Measurements from ENCODE around the gene TBC1D7.

TBC1D7 gene

GRCh38 chr6:13272131-13273046, 55.9 kb downstream of the TBC1D7 start:
- peak overlapping the region; percentile 85 for H3K4me3 ChIP-seq (ENCODE audit: low read depth, low read length)
- peak; percentile 94 for DNase-seq (ENCODE audit: low read depth)
- TF ChIP-seq POLR2A (IDR thresholded peaks at IDR 0.05; ENCODE audit: extremely low read depth, insufficient read length): peak; percentile 57
- TF ChIP-seq MYC (IDR thresholded peaks at IDR 0.05; ENCODE audit: low read depth, low read length): peak; percentile 91
- peak; percentile 97 for TF ChIP-seq MAX (IDR thresholded peaks at IDR 0.05; ENCODE audit: low read depth, low read length)
- TF ChIP-seq CTCF (IDR thresholded peaks at IDR 0.05; ENCODE audit: low read depth, low read length): peak; percentile 21

GRCh38 chr6:13268913-13269518, 59.3 kb downstream of the TBC1D7 start:
- peak; percentile 36 for DNase-seq (ENCODE audit: low read depth)
- H3K4me3 ChIP-seq (ENCODE audit: low read depth, low read length): no peak overlapping the region
- no peak for TF ChIP-seq MAX (IDR thresholded peaks at IDR 0.05; ENCODE audit: low read depth, low read length)
- TF ChIP-seq CTCF (IDR thresholded peaks at IDR 0.05; ENCODE audit: low read depth, low read length): no peak
- TF ChIP-seq POLR2A (IDR thresholded peaks at IDR 0.05; ENCODE audit: extremely low read depth, insufficient read length): no peak
- no peak for TF ChIP-seq MYC (IDR thresholded peaks at IDR 0.05; ENCODE audit: low read depth, low read length)

- H3K4me3 ChIP-seq (ENCODE audit: low read depth, low read length): no peak overlapping the region
- no peak for TF ChIP-seq CTCF (IDR thresholded peaks at IDR 0.05; ENCODE audit: low read depth, low read length)
- TF ChIP-seq MYC (IDR thresholded peaks at IDR 0.05; ENCODE audit: low read depth, low read length): no peak
- TF ChIP-seq POLR2A (IDR thresholded peaks at IDR 0.05; ENCODE audit: extremely low read depth, insufficient read length): no peak
- TF ChIP-seq MAX (IDR thresholded peaks at IDR 0.05; ENCODE audit: low read depth, low read length): no peak
- DNase-seq (ENCODE audit: low read depth): peak; percentile 33
These were observed 61.1 kb downstream of the TBC1D7 start for GRCh38 chr6:13267142-13267651.

GRCh38 chr6:13263669-13264068, 64.7 kb downstream of the TBC1D7 start:
- no peak for TF ChIP-seq MYC (IDR thresholded peaks at IDR 0.05; ENCODE audit: low read depth, low read length)
- TF ChIP-seq MAX (IDR thresholded peaks at IDR 0.05; ENCODE audit: low read depth, low read length): no peak
- TF ChIP-seq POLR2A (IDR thresholded peaks at IDR 0.05; ENCODE audit: extremely low read depth, insufficient read length): no peak
- no peak for TF ChIP-seq CTCF (IDR thresholded peaks at IDR 0.05; ENCODE audit: low read depth, low read length)
- no peak for DNase-seq (ENCODE audit: low read depth)
- H3K4me3 ChIP-seq (ENCODE audit: low read depth, low read length): no peak overlapping the region

GRCh38 chr6:13262302-13263230, 65.8 kb downstream of the TBC1D7 start:
- TF ChIP-seq MYC (IDR thresholded peaks at IDR 0.05; ENCODE audit: low read depth, low read length) (no peak), CTCF (IDR thresholded peaks at IDR 0.05; ENCODE audit: low read depth, low read length) (no peak), MAX (IDR thresholded peaks at IDR 0.05; ENCODE audit: low read depth, low read length) (no peak), POLR2A (IDR thresholded peaks at IDR 0.05; ENCODE audit: extremely low read depth, insufficient read length) (no peak)
- no peak for DNase-seq (ENCODE audit: low read depth)
- H3K4me3 ChIP-seq (ENCODE audit: low read depth, low read length): no peak overlapping the region

Data from NB4 (cell line).